Smooth muscle cell (in vitro differentiated cells): ENCODE results near the gene PIK3R3. TPM values are rescaled to one million over a fixed set of nuclear protein-coding genes. Genes with fewer than 3 reads are reported as not detected.
A peak's percentile ranks its signal among the peaks of the same experiment; 100 is the strongest.

Source experiments
- DNase-seq: peaks from one replicate; lab custom pipeline; 2025; ENCODE audit not compliant: unreplicated experiment; lab: John Stamatoyannopoulos, UW
- H2AFZ ChIP-seq: fragments of 200-600 bp; sonication (generic); 2 replicates; pipeline ENCODE4 v1.6.0; 2016; ENCODE audit warnings: antibody characterized with exemption, low read depth, mild to moderate bottlenecking
- H3F3A ChIP-seq: fragments of 200-600 bp; sonication (generic); 2 replicates; pipeline ENCODE4 v1.6.0; 2017; ENCODE audit warnings: antibody characterized with exemption, low read depth
- H3K27ac ChIP-seq: fragments of 200-600 bp; sonication (generic); 2 replicates; pipeline ENCODE4 v1.5.1; 2016; ENCODE audit warnings: low read depth, mild to moderate bottlenecking
- H3K27me3 ChIP-seq: fragments of 200-600 bp; sonication (generic); 2 replicates; pipeline ENCODE4 v1.6.1; 2016; ENCODE audit warnings: low read depth, mild to moderate bottlenecking
- H3K36me3 ChIP-seq: fragments of 200-600 bp; sonication (generic); 2 replicates; pipeline ENCODE4 v1.5.1; 2016; ENCODE audit warnings: low read depth
- H3K4me1 ChIP-seq: fragments of 200-600 bp; sonication (generic); 2 replicates; pipeline ENCODE4 v1.5.1; 2016; ENCODE audit warnings: low read depth
- H3K4me2 ChIP-seq: fragments of 200-600 bp; sonication (generic); 2 replicates; pipeline ENCODE4 v1.6.0; 2016; ENCODE audit warnings: mild to moderate bottlenecking
- H3K4me3 ChIP-seq: fragments of 200-600 bp; sonication (generic); 2 replicates; pipeline ENCODE4 v1.5.1; 2016; ENCODE audit warnings: mild to moderate bottlenecking
- H3K79me2 ChIP-seq: fragments of 200-600 bp; sonication (generic); 2 replicates; pipeline ENCODE4 v1.6.0; 2016; ENCODE audit warnings: low read depth, mild to moderate bottlenecking
- H3K9ac ChIP-seq: fragments of 200-600 bp; sonication (generic); 2 replicates; pipeline ENCODE4 v1.6.0; 2016; ENCODE audit warnings: low read depth
- H3K9me3 ChIP-seq: fragments of 200-600 bp; sonication (generic); replicated peaks from 2 replicates; pipeline ENCODE4 v1.5.1; 2016; ENCODE audit warnings: low read depth
- H4K20me1 ChIP-seq: fragments of 200-600 bp; sonication (generic); 2 replicates; pipeline ENCODE4 v1.6.0; 2016; ENCODE audit warnings: low read depth
- CTCF ChIP-seq: fragments of 200-600 bp; sonication (generic); IDR thresholded peaks from 2 replicates; pipeline ENCODE4 v1.5.1; 2017; ENCODE audit warnings: borderline replicate concordance, mild to moderate bottlenecking, antibody characterized with exemption; ENCODE audit not compliant: insufficient read depth, poor library complexity, severe bottlenecking
- WGBS: methylation state at CpG from one replicate; pipeline ENCODE4 v1.1.7; 2016; ENCODE audit warnings: low lambda C conversion rate; 5-methylcytosine and 5-hydroxymethylcytosine counted together
- polyA plus RNA-seq: library from polyadenylated mRNA; unstranded; fragments of >200 nt; fragmentation: Nextera tagmentation; extraction: Ambion mirVana; gene quantifications from 2 replicates; pipeline ENCODE4 v1.2.1, GENCODE V29; 2016
- total RNA-seq: library from RNA; depleted of rRNA; stranded (reverse); fragments of >200 nt; gene quantifications from 2 replicates; pipeline ENCODE4 v1.2.3, GENCODE V29; 2014

Gene PIK3R3
- total and polyA plus RNA-seq, 2 experiments from 2014 or later = 3.7 to 5.6 TPM

GRCh38 chr1:46067652-46068051 lies 64.8 kb downstream of the PIK3R3 start:
- no peaks in the 10 kb centered on the region for H3K79me2 ChIP-seq
- H3K9me3 ChIP-seq = no peaks in the 10 kb centered on the region
- no peak overlapping the region for H3K9ac ChIP-seq
- no peak overlapping the region for H2AFZ ChIP-seq
- H3F3A ChIP-seq = no peaks in the 10 kb centered on the region
- 93% methylated on average over 1 of the region's 1 CpG for WGBS
- no peak for TF ChIP-seq CTCF
- no peaks in the 10 kb centered on the region for H3K4me1 ChIP-seq
- no peak overlapping the region for H3K4me3 ChIP-seq
- no peaks in the 10 kb centered on the region for H3K36me3 ChIP-seq
- no peaks in the 10 kb centered on the region for H3K27me3 ChIP-seq
- no peak overlapping the region for H3K27ac ChIP-seq
- H4K20me1 ChIP-seq = no peaks in the 10 kb centered on the region
- no peak for DNase-seq
- H3K4me2 ChIP-seq = no peak overlapping the region

GRCh38 chr1:46065405-46065804 lies 67.0 kb downstream of the PIK3R3 start:
- no peak for DNase-seq
- no peaks in the 10 kb centered on the region for H4K20me1 ChIP-seq
- H3F3A ChIP-seq = no peaks in the 10 kb centered on the region
- no peak overlapping the region for H3K9ac ChIP-seq
- no peak overlapping the region for H3K4me3 ChIP-seq
- H3K4me1 ChIP-seq = no peaks in the 10 kb centered on the region
- H3K9me3 ChIP-seq = no peaks in the 10 kb centered on the region
- H3K79me2 ChIP-seq = no peaks in the 10 kb centered on the region
- H3K27me3 ChIP-seq = no peaks in the 10 kb centered on the region
- TF ChIP-seq CTCF = no peak
- H3K27ac ChIP-seq = no peak overlapping the region
- no peak overlapping the region for H3K4me2 ChIP-seq
- H3K36me3 ChIP-seq = no peaks in the 10 kb centered on the region
- no peak overlapping the region for H2AFZ ChIP-seq

- H3K79me2 ChIP-seq = no peaks in the 10 kb centered on the region
- no peaks in the 10 kb centered on the region for H3K9me3 ChIP-seq
- no peaks in the 10 kb centered on the region for H3F3A ChIP-seq
- H3K27ac ChIP-seq = no peak overlapping the region
- no peak overlapping the region for H3K4me2 ChIP-seq
- DNase-seq = no peak
- TF ChIP-seq CTCF = no peak
- no peaks in the 10 kb centered on the region for H4K20me1 ChIP-seq
- no peaks in the 10 kb centered on the region for H3K36me3 ChIP-seq
- H3K4me3 ChIP-seq = no peak overlapping the region
- H3K9ac ChIP-seq = no peak overlapping the region
- no peaks in the 10 kb centered on the region for H3K4me1 ChIP-seq
- H3K27me3 ChIP-seq = no peaks in the 10 kb centered on the region
- H2AFZ ChIP-seq = no peak overlapping the region
- 100% methylated on average over 1 of the region's 1 CpG for WGBS
Measured at GRCh38 chr1:46064708-46065107, 67.7 kb downstream of the PIK3R3 start.

GRCh38 chr1:46062651-46063319 lies 69.6 kb downstream of the PIK3R3 start:
- Histone ChIP-seq H3K27me3 (no peaks in the 10 kb centered on the region), H4K20me1 (no peaks in the 10 kb centered on the region), H3K9ac (no peak overlapping the region), H3F3A (no peaks in the 10 kb centered on the region), H3K4me2 (no peak overlapping the region), H3K79me2 (no peaks in the 10 kb centered on the region), H3K36me3 (no peaks in the 10 kb centered on the region), H3K4me1 (no peaks in the 10 kb centered on the region), H3K4me3 (peak overlapping the region; percentile 18), H3K9me3 (no peaks in the 10 kb centered on the region), H2AFZ (no peak overlapping the region), H3K27ac (no peak overlapping the region)
- DNase-seq = no peak
- TF ChIP-seq CTCF = no peak
- WGBS = 95% methylated on average over 4 of the region's 4 CpGs
